HG03460 (cell line): ENCODE data around the gene STIMATE.

Experiments used
- ATAC-seq: cut with Tn5 transposase; IDR thresholded peaks from one replicate; pipeline ENCODE4 v1.9.1; 2021; ENCODE audit not compliant: unreplicated experiment

Gene STIMATE

DNA sequence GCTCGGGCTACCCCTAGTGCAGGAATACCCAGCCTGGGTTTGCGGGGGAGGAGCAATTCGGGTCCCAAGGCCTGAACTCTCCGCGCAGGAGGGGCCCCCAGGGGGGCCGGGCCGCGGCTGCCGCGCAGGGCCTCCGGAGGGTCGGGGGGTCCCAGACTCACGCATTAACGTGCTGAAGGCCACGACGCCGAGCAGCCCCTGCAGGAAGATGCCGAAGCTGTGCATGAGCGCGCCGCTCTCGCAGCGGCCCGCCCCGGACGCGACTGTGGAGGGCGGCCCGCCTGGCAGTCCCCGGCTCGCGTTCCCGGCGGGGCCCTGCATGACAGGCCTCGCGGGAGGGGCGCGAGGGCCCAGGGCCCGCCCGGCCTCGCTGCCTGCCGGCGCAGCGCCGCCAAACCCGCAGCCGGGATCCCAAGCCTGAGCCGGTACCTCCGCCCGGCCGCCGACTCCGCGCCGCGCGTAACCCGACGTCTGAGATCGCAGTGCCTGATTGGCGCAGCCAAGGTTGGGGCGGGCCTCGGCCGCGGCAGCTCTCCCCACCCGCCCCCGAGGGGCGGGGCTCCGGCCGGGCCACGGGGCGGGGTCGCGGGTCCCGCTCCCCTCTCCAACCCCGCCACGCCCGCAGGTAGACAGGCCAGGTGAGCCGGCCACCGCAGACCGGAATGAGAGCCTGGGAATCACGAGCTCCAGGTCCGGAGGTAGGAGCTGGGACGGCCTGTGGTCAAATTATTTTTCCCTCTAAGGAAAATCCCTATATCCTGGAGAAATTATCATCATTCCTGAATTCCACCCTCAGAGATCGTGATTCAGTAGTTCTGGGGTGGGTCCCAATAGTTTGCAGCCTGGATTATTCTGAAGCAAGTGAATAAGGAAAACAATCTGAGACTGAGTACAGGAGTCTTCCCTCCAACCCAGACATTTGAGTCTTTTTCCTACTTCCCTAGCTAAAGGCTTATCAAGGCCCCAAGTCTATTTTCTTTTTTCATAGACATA lies at the start of gene STIMATE:
Gene STIMATE (minus strand): TSS at position 419 of the 993 bp plus-strand sequence. CDS start 98 bp downstream, at position 321.
- peak; percentile 91 for ATAC-seq

- no peak for ATAC-seq
Observed at GRCh38 chr3:52939600-52939999, 42.3 kb upstream of the STIMATE start.

GRCh38 chr3:52934630-52935530 lies 37.5 kb upstream of the STIMATE start:
- ATAC-seq = no peak

- no peak for ATAC-seq
Observed at GRCh38 chr3:52931889-52932288, 34.5 kb upstream of the STIMATE start.

GRCh38 chr3:52931328-52931727 lies 34.0 kb upstream of the STIMATE start:
- ATAC-seq = no peak

GRCh38 chr3:52930748-52931147 lies 33.4 kb upstream of the STIMATE start:
- no peak for ATAC-seq

DNA sequence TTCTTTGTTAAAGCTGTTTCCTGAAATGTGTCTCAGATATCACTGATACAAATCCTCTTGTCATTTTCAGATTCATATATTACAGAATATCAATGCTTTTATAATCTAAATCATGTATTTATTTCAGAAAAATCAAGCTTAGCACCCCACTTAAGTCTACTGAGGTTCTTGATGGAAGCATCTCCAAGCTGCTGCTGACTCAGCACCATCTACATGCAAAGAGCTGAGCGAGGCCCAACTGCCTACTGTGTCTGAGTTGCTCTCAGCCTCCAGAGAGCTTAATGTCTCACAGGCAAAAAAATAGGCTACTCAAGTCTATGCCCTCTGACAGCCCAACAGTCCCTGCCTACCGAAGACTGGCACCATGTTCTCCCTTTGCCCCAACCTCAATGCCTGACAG lies 29.2 kb upstream of the STIMATE start:
- ATAC-seq = no peak

DNA sequence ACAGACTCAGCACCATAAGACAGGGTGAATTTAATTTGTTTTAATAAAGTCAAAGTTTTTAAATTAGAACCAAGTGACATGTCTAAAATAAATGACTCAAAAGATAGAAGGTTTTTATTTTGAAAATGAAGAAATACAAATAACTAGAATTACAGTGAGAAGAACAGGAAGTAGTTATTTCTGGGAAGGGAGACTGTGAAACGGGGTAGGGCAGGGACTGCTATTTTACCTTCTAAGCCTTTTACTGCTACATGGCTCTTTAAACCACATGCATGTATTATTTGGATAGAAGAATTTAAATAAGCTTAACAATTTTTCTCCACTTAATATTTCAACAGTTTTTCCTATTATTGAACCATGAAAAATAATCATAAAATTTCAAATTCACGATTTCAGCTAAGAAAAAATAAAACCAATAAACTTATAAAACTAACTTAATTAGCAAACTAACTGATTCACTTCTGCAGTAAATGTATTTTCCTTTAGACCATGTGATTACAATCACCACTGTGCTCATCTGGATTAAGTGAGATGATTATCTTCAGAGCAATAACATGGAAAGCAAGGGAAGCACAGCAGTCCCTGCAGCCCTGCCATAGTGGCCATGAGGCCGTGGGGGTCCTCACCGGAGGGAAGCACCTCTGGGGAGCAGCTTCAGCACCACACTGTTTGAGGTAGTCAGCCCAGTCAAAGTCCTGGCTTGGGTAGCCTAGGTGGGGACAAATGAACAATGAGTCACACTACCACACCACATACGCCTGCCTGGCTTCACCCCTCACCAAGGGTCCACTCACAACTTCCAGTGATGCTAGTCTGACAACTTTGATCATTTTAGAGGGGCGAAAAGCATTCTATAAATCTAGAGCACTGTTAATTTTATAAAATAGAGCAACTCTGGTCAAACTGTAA lies 28.3 kb upstream of the STIMATE start:
- ATAC-seq = no peak

GRCh38 chr3:52923963-52924362 lies 26.6 kb upstream of the STIMATE start:
- no peak for ATAC-seq

- no peak for ATAC-seq
Observed at GRCh38 chr3:52920841-52921240, 23.5 kb upstream of the STIMATE start.

DNA sequence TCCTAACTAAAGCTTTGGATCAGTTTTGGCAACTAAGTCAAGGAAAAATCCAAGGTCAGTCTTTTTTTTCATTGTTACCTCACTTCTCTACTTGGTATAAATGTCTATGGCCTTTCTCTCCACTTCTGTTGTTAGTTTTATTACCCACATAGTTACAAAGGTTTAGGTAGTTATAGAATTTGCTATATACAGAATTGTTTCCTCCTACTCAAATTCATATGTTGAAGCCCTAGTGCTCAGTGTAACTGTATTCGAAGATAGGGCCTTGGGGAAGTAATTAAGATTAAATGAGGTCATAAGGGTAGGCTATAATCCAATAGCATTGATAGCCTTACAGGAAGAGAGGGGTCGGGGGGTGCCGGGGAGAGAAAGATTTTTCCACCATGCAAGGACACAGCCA lies 19.7 kb upstream of the STIMATE start:
- no peak for ATAC-seq

DNA sequence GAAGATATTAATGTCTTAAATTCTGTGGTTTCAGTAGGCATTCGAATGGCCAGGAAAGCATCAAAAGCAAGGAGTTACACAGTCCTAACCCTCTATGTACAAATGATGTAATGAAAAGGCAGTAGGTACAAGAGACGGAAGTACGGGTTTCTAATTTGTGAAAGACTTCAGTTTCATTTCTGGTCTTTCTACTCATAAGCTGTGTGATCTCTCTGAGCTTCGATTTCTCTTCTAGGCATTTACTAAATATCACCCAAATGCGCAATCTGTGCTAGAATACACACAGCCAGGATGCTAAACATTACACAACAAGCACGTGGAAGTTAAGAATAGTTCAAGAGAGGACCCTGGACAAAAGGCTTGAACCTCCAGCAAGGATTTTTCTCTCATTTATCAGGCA lies 17.9 kb upstream of the STIMATE start:
- ATAC-seq = no peak

GRCh38 chr3:52912885-52913731 lies 15.8 kb upstream of the STIMATE start:
- no peak for ATAC-seq

GRCh38 chr3:52910823-52911222 lies 13.5 kb upstream of the STIMATE start:
- no peak for ATAC-seq

DNA sequence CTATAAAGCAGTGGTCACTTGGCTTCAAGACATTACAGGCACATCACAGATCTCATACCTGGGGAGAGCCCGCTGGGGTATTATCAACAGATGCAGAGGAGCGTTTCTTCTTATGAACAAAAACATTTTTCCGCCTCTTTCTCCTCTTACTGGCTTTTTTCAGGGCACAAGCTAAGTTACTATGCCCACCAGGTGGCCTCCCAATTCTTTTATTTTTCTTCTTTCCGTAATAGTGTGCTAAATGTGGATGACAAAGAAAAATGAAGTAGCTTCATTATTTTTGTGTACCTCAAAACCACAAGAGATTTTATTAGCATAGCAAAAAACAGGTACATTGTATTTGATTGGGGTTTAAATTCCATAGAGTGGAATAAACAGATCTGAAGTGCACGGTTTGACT lies 10.1 kb upstream of the STIMATE start:
- no peak for ATAC-seq

DNA sequence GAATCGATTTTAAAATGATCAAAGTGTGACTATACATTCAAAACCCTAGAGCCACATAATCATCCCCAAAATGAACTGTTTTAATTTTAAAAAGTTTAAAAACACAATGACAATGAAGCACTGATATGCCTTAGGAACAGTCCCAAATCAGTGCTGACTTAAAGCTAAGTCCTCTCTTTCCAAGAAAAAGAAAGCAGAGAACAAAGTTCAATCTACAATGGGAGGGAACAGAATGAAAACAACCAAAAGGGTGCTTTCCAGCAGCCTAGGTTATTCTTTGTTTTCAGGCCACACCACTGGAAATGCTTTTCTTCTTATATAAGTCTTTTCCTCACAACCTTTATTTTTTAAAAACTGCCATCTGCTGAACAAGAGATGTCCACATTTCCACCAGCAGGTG lies 7.2 kb upstream of the STIMATE start:
- no peak for ATAC-seq

- ATAC-seq = no peak
Observed at GRCh38 chr3:52904000-52904399, 6.7 kb upstream of the STIMATE start.

- ATAC-seq = peak; percentile 5
Observed at GRCh38 chr3:52896613-52897012, 735 bp downstream of the STIMATE start.

DNA sequence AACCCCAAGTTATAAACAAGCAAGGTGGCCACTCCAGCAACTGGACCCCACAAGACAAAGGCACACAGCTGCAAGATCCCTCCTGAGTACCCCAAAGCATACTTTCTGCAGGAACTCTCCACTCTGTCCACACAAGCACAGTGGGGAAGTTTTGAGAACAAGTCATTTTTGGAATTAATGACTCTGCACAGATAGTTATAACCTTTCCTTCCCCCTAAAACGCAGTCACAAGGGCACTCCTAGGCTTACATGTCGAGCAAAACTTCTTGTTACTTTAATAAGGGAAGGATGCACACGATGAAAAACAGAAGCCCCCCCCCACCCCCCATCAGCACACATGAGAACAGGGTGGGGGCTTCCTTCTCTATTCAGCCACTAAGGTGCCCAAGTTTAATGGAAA lies 1.2 kb downstream of the STIMATE start:
- ATAC-seq = no peak

DNA sequence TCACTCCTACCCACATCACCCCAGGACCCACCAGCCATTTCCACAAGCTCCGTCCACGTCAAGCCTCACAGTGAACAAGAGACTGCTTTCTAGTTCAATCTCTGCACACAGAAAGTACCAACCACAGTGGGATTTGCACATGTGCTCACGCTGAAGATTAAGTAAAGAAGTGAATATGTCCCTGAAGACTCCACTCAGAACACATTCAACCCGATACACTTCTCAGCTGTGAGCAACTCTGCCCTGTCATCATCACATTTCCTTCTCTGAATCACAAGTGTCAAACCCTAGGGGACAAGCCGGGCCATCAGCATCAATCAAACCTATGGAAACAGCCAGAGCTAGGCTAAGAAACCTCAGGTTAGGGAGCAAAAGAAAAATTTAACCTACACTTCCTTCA lies 1.9 kb downstream of the STIMATE start:
- ATAC-seq = no peak
